Esophagus muscularis mucosa (tissue), 4 donors: ENCODE results near the gene ITM2C. TPM values are rescaled to one million over a fixed set of nuclear protein-coding genes. Genes with fewer than 3 reads are reported as not detected.

Experiments used
- DNase-seq: peaks from one replicate; pipeline ENCODE4 v3.0.0-alpha.2; 2017; ENCODE audit errors: extremely low spot score
- H3K27ac ChIP-seq, 4 donors: fragments of 200-600 bp; sonication (generic); replicated peaks in 1 of 4; 1 replicate in 3 of 4; 2 replicates in 1 of 4; pipeline ENCODE4 v1.5.1; 2016 to 2019; ENCODE audit warnings: mild to moderate bottlenecking in 1 of 4
- H3K27me3 ChIP-seq, 4 donors: fragments of 200-600 bp; sonication (generic); one replicate each; pipeline versions ENCODE4 v1.5.1 to v1.6.0; 2016 to 2019
- H3K36me3 ChIP-seq, 4 donors: fragments of 200-600 bp; sonication (generic); one replicate each; pipeline ENCODE4 v1.5.1; 2016 to 2019
- H3K4me1 ChIP-seq, 4 donors: fragments of 200-600 bp; sonication (generic); one replicate each; pipeline ENCODE4 v1.5.1; 2016 to 2019
- H3K4me3 ChIP-seq, 4 donors: fragments of 200-600 bp; sonication (generic); 1 replicate in 2 of 4; 2 replicates in 2 of 4; pipeline ENCODE4 v1.5.1; 2016 to 2019; ENCODE audit warnings: mild to moderate bottlenecking in 4 of 4, moderate library complexity in 1 of 4
- H3K9me3 ChIP-seq, 4 donors: fragments of 200-600 bp; sonication (generic); 1 replicate in 3 of 4; 2 replicates in 1 of 4; pipeline ENCODE4 v1.5.1; 2016 to 2019
- CTCF ChIP-seq, 3 experiments: fragments of 200-600 bp in 2 of 3; fragments of 450-650 bp in 1 of 3; sonication (generic) in 2 of 3; IDR thresholded peaks; one replicate each; pipeline ENCODE4 v1.5.1; 2017 to 2019; ENCODE audit warnings: antibody characterized with exemption in 3 of 3, mild to moderate bottlenecking in 2 of 3, moderate library complexity in 1 of 3
- EP300 ChIP-seq: sonication (generic); formaldehyde crosslinking; IDR thresholded peaks from one replicate; pipeline ENCODE4 v1.6.1; 2017; ENCODE audit warnings: antibody characterized with exemption
- POLR2A ChIP-seq: fragments of 450-650 bp; IDR thresholded peaks from one replicate; pipeline ENCODE4 v1.6.1; 2017; ENCODE audit warnings: antibody characterized with exemption, moderate library complexity, mild to moderate bottlenecking, low read depth
- POLR2AphosphoS5 ChIP-seq, 2 donors: sonication (generic); formaldehyde crosslinking; IDR thresholded peaks; one replicate each; pipeline ENCODE4 v1.6.1; 2017; ENCODE audit warnings: antibody characterized with exemption in 2 of 2
- WGBS: methylation state at CpG from one replicate; pipeline ENCODE4 v1.1.5; 2018; 5-methylcytosine and 5-hydroxymethylcytosine counted together
- intact Hi-C: fragments of 100-400 bp; cut with DNase I; formaldehyde crosslinking; loops from one replicate; pipeline ENCODE4 v1.15.1; 2023
- total RNA-seq, 4 donors: library from RNA; depleted of rRNA; stranded (reverse); fragments of >200 nt; gene quantifications; one replicate each; pipeline versions ENCODE4 v1.1.0 to v1.2.1, GENCODE V29; 2016

ITM2C gene
- total RNA-seq, 4 donors from 2014 or later = 84.0 to 145 (median 101) TPM

- Histone ChIP-seq H3K4me1 (peaks cover 41 to 63% (median 60%) of the 10 kb centered on the region in 4 donors), H3K27me3 (no peaks in the 10 kb centered on the region), H3K27ac (peak overlapping the region; percentile 68 to 81 (median 78)), H3K9me3 (no peaks in the 10 kb centered on the region), H3K4me3 (peak overlapping the region; percentile 75 to 95 (median 78)), H3K36me3 (no peaks in the 10 kb centered on the region)
- 2% methylated on average over 23 of the region's 24 CpGs for WGBS
- intact Hi-C loops = loop anchor here (2.0 kb wide), 1 partner anchor 47 kb away; no protein-coding TSS in a partner anchor
- no peak for DNase-seq
- TF ChIP-seq POLR2A (no peak), EP300 (no peak), POLR2AphosphoS5 (IDR thresholded peaks at IDR 0.05) (no peak), CTCF (IDR thresholded peaks at IDR 0.05) (no peak)
These were observed 594 bp downstream of the ITM2C start for GRCh38 chr2:230865307-230865765.

GRCh38 chr2:230865766-230866755, 1.3 kb downstream of the ITM2C start:
- peak overlapping the region; percentile 68 to 81 (median 78) for H3K27ac ChIP-seq
- H3K9me3 ChIP-seq = no peaks in the 10 kb centered on the region
- peaks cover 48 to 71% (median 68%) of the 10 kb centered on the region in 4 donors for H3K4me1 ChIP-seq
- H3K36me3 ChIP-seq = no peaks in the 10 kb centered on the region
- no peaks in the 10 kb centered on the region for H3K27me3 ChIP-seq
- WGBS = 24% methylated on average over 17 of the region's 35 CpGs
- no peak for TF ChIP-seq POLR2AphosphoS5 (IDR thresholded peaks at IDR 0.05)
- TF ChIP-seq EP300 = no peak
- TF ChIP-seq CTCF (IDR thresholded peaks at IDR 0.05) = peak in 2 of 3 experiments; percentile 12 to 32
- no peak for DNase-seq
- peak overlapping the region; percentile 75 to 95 (median 78) for H3K4me3 ChIP-seq
- intact Hi-C loops = loop anchor here (2.0 kb wide), 1 partner anchor 47 kb away; no protein-coding TSS in a partner anchor

- peak overlapping the region in 1 of 4 donors; percentile 80 for H3K4me3 ChIP-seq
- H3K4me1 ChIP-seq = peaks cover 52 to 79% (median 76%) of the 10 kb centered on the region in 4 donors
- 25% methylated on average over 7 of the region's 13 CpGs for WGBS
- H3K27ac ChIP-seq = peak overlapping the region; percentile 68 to 81 (median 78)
- H3K36me3 ChIP-seq = no peaks in the 10 kb centered on the region
- intact Hi-C loops = no loop called here
- no peaks in the 10 kb centered on the region for H3K27me3 ChIP-seq
- TF ChIP-seq CTCF (IDR thresholded peaks at IDR 0.05) (no peak), POLR2AphosphoS5 (IDR thresholded peaks at IDR 0.05) (peak; percentile 14 to 32)
- H3K9me3 ChIP-seq = no peaks in the 10 kb centered on the region
- DNase-seq = no peak
These were observed 2.2 kb downstream of the ITM2C start for GRCh38 chr2:230866756-230867523.

GRCh38 chr2:230868161-230868946, 3.6 kb downstream of the ITM2C start:
- no peaks in the 10 kb centered on the region for H3K27me3 ChIP-seq
- TF ChIP-seq POLR2AphosphoS5 (IDR thresholded peaks at IDR 0.05) = no peak
- no peak for TF ChIP-seq EP300
- no peak for TF ChIP-seq CTCF (IDR thresholded peaks at IDR 0.05)
- TF ChIP-seq POLR2A = no peak
- no peak for DNase-seq
- H3K4me3 ChIP-seq = no peak overlapping the region
- peak overlapping the region; percentile 68 to 81 (median 80) for H3K27ac ChIP-seq
- peaks cover 57 to 93% (median 91%) of the 10 kb centered on the region in 4 donors for H3K4me1 ChIP-seq
- intact Hi-C loops = no loop called here
- H3K9me3 ChIP-seq = no peaks in the 10 kb centered on the region
- peaks cover 0 to under 1% (median 0%) of the 10 kb centered on the region in 4 donors for H3K36me3 ChIP-seq
- WGBS = 50% methylated on average over 12 of the region's 15 CpGs
